Fibroblast of villous mesenchyme (primary cell): ENCODE measurements around the gene CENPM. TPM values are rescaled to one million over a fixed set of nuclear protein-coding genes. Genes with fewer than 3 reads are reported as not detected.

ENCODE experiments used
- DNase-seq: peaks from one replicate; pipeline ENCODE4 v3.0.0-alpha.2; 2010; ENCODE audit warnings: low read depth
- H3K4me3 ChIP-seq: 2 replicates; pipeline ENCODE4 v1.5.1; 2011; ENCODE audit warnings: low read depth, mild to moderate bottlenecking, low read length
- CTCF ChIP-seq: IDR thresholded peaks from 2 replicates; pipeline ENCODE4 v1.5.1; 2012; ENCODE audit warnings: low read depth, mild to moderate bottlenecking, low read length; ENCODE audit not compliant: insufficient read depth
- total RNA-seq: library from RNA; depleted of rRNA; stranded (reverse); fragments of >200 nt; gene quantifications from 2 replicates; pipeline ENCODE4 v1.2.3, GENCODE V29; 2012

CENPM gene
- total RNA-seq, 1 donor = 14.2 TPM

DNA sequence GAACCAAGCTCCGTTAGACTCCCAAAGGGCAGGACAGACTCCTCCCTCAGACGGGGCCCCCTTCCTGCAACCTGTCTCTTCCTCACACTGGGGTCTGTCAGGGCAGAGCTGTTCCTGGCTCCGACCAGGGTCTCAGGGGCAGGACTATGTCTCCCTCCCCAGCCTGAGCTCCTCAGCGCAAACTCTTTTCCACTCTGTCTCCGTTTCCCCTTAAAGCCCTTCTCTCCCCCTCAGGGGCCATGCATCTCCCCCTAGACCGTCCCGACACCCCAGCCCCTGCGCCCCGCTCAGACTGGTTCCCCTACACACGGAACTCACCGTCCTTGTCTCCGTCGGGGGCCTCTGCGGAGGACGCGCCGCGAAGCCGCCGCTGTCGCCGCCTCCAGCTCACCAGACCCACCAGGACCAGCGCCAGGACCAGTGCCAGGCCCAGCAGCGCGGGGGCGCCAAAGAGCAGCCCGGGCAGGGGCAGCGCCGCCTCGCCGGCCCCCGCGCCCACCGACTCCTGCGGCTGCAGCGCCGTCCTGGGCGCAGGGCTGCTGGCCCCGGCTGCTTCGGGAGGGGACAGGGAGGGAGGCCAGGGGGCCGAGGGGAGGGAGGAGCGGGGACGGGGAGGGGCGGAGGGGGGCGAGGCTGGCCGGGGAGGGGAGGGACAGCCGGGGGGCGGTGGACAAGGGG, 21.0 kb downstream of the CENPM start:
- DNase-seq = peak; percentile 55
- H3K4me3 ChIP-seq = peak overlapping the region; percentile 40
- peak; percentile 62 for TF ChIP-seq CTCF

- no peak for TF ChIP-seq CTCF
- H3K4me3 ChIP-seq = no peak overlapping the region
- no peak for DNase-seq
Measured at GRCh38 chr22:41923595-41924276, 23.2 kb downstream of the CENPM start.

- TF ChIP-seq CTCF = no peak
Measured at GRCh38 chr22:41922940-41923594, 23.9 kb downstream of the CENPM start.

DNA sequence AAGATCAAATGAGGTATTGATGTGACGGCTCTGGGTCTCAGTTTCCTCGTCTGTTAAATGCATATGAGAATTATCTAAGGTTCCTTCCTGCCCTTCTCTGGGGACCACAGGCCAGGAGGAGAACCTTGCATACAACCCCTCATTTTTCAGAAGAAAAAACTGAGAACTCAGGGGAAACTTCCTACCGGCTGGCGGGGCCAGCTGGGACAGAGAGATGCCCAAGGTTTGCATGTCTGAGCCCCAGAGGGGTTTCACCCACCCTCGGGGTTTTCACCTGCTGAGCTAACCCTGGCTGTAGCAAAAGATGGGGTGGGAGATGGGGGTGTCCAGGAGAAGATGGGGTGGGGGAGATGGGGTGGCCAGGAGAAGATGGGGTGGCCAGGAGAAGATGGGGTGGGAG, 24.6 kb downstream of the CENPM start:
- no peak for DNase-seq

More at GRCh38 chr22:41922940-41923594, 23.9 kb downstream of the CENPM start:
- H3K4me3 ChIP-seq = no peak overlapping the region
- DNase-seq = no peak

GRCh38 chr22:41920271-41920976, 26.5 kb downstream of the CENPM start:
- DNase-seq = no peak
- TF ChIP-seq CTCF = no peak
- H3K4me3 ChIP-seq = no peak overlapping the region

More for the DNA sequence above, 24.6 kb downstream of the CENPM start:
- H3K4me3 ChIP-seq = no peak overlapping the region
- no peak for TF ChIP-seq CTCF

DNA sequence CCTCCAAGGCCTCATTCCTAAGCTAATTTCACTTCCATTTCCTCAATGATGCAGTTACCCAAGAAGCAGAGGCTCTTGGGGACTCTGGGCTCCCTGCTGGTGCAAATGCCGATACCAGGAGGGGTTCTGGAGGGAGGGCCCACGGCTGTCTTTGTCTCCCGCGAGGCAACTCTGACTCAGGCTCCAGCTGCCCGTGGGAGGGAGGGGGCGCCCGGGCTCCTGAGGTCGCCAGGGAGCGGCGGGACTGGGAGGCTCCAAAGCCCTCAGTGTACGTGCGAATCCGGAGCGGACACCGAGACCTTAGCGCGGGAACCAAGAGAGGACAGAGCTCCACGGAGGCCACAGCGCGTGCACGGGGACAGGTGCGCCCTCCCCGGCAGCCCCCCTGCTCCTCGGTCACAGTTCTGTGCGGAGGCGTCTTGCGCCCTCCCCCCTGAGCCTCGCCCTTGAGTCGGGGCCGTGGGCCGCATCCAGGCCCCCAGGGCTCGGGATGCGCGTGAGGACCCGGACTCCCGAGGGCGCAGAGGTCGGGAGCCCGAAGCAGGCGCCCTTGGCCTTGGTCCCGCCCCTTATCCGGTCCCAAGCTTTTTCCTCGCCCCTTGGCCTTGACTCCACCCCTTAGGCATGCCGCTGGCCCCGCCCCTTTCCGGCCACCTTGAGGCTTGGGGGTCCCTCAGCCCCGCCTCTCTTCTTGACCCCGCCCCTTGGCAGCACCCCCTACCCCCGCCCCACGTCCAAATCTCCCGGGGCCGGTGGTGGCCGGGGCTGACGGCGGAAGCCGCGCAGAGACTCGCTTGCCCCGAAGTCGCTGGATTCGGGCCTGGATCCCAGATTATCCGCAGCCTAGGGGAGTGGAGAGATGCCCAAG, 27.4 kb downstream of the CENPM start:
- peak overlapping the region; percentile 50 for H3K4me3 ChIP-seq
- peak; percentile 17 for DNase-seq
- no peak for TF ChIP-seq CTCF
